ENCODE results near the gene NOBOX.

DNA sequence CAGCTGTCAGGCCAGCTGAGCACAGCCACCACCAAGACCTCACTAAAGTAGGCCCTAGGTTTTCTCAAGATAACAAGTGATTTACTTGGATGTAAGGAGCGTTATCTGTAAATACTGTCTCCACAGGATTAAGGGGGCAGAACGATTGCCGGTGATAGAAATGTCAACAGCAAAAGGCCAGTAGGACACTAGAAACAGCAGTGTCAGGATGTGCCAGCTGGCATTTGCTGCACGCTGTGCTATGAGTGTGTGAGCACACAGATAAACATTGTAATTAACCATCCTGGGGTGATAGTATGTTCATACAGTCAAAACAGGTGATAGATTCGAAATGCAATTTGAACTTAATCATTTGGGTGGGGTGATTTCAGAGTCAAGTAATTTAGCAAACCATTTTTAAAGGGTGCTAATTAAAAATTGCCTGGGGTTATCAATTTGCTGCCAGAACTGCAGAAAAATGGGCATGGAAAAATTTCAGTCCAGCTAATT is 36.3 kb upstream of the NOBOX start:
- no peak for TF ChIP-seq POLR2A (IDR thresholded peaks at IDR 0.05)
- no peak for TF ChIP-seq EP300 (IDR thresholded peaks at IDR 0.05)

Measured in suprapubic skin (tissue), 2 donors.